Heart right ventricle (tissue), 16 donors: ENCODE data around the gene CABCOCO1. TPM values are rescaled to one million over a fixed set of nuclear protein-coding genes. Genes with fewer than 3 reads are reported as not detected.

Source experiments
- ATAC-seq, 8 donors: fragments of 200-7000 bp; cut with Tn5 transposase; one replicate each; pipeline ENCODE4 v1.9.1; 2020; ENCODE audit warnings: mild to moderate bottlenecking in 8 of 8, moderate library complexity in 8 of 8, moderate number of reproducible peaks in 1 of 8
- DNase-seq, 2 donors: peaks; one replicate each; pipeline ENCODE4 v3.0.0-alpha.2; 2020
- H3K27ac ChIP-seq, 10 donors: fragments of 200-600 bp; sonication (generic) in 2 of 10; one replicate each; pipeline versions ENCODE4 v1.5.0 to v1.8.0; 2020 to 2022; ENCODE audit warnings: mild to moderate bottlenecking in 3 of 10
- H3K27me3 ChIP-seq, 7 donors: fragments of 200-600 bp; one replicate each; pipeline ENCODE4 v1.8.0; 2021 to 2022; ENCODE audit warnings: mild to moderate bottlenecking in 2 of 7
- H3K36me3 ChIP-seq, 9 donors: fragments of 200-600 bp; sonication (generic) in 1 of 9; one replicate each; pipeline versions ENCODE4 v1.5.0 to v1.8.0; 2020 to 2022; ENCODE audit warnings: mild to moderate bottlenecking in 2 of 9
- H3K4me1 ChIP-seq, 9 donors: fragments of 200-600 bp; sonication (generic) in 1 of 9; one replicate each; pipeline versions ENCODE4 v1.5.0 to v1.8.0; 2020 to 2022; ENCODE audit warnings: mild to moderate bottlenecking in 4 of 9
- H3K4me3 ChIP-seq, 10 donors: fragments of 200-600 bp; sonication (generic) in 2 of 10; one replicate each; pipeline versions ENCODE4 v1.5.0 to v1.8.0; 2020 to 2022; ENCODE audit warnings: mild to moderate bottlenecking in 7 of 10, moderate library complexity in 2 of 10
- H3K9me3 ChIP-seq, 11 donors: fragments of 200-600 bp in 10 of 11; sonication (generic) in 2 of 11; one replicate each; pipeline versions ENCODE4 v1.5.0 to v1.8.0; 2013 to 2022; ENCODE audit warnings: mild to moderate bottlenecking in 2 of 11, control low read depth in 1 of 11, moderate library complexity in 1 of 11
- CTCF ChIP-seq, 9 donors: fragments of 200-600 bp; sonication (generic) in 2 of 9; IDR thresholded peaks; one replicate each; pipeline versions ENCODE4 v1.5.0 to v1.8.0; 2021 to 2022; ENCODE audit warnings: antibody characterized with exemption in 9 of 9, mild to moderate bottlenecking in 5 of 9, moderate library complexity in 1 of 9
- WGBS, 2 donors: extraction: QIAGEN DNeasy Blood & Tissue Kit; methylation state at CpG; one replicate each; pipeline ENCODE4 v1.1.7; 2013; ENCODE audit warnings: inconsistent platforms in 1 of 2; 5-methylcytosine and 5-hydroxymethylcytosine counted together
- intact Hi-C, 10 donors: fragments of 100-400 bp; cut with DNase I; formaldehyde crosslinking; loops; one replicate each; pipeline versions ENCODE4 v1.11.1 to v1.14.2; 2022
- polyA plus RNA-seq, 2 donors: library from polyadenylated mRNA; stranded (reverse); fragments of 200-250 nt; gene quantifications; one replicate each; pipeline ENCODE4 v1.2.3, GENCODE V29; 2013
- total RNA-seq, 10 donors: library from RNA; stranded (reverse); fragmentation: NEBNext Ultra II Directional in 3 of 10; extraction: Animal tissue kit (Norgen Biotek cat#: 25700) in 3 of 10; gene quantifications; one replicate each; pipeline versions ENCODE4 v1.2.1 to v1.2.4, GENCODE V29; 2021 to 2023
- donor health status: Arrhythmogenic right ventricular cardiomyopathy.
- donor health status: ischemic (EF 13 %, LVEDD 7.1; RV severe dilation, severe dysfunction).
- donor health status: healthy with polysubstance abuse.
- donor health status: DM: no; HTN: yes; CAD: no.
- donor health status: DM: no; HTN: no; CAD: no.
- donor health status: ischemic (EF 25% LVEDD 6.9; RV normal size, moderate dysfunction).
- donor health status: ischemic (EF 25% LVEDD 5.7; RV mildly dilated, moderate dysfunction).
- donor health status: healthy.
- donor health status: DM: yes; HTN: yes; CAD: no.
- donor health status: Ischemic cardiomyopathy.
- donor health status: ischemic (EF 35%, LVEDD 5.7; RV mildly dilated, moderate dysfunction).
- donor health status: nonischemic (EF 11% LVEDD 7.7; RV severe dilation, severe dysfunction).
- donor health status: DM: yes; HTN: yes; CAD: no.
- donor health status: PGD.
- donor health status: ischemic (EF 29% LVEDD 5.4; RV normal size, mild dysfunction).
- donor health status: nonischemic (EF 23%, LVEDD 6.1; RV moderate dilation, normal function).

The CABCOCO1 gene
- total and polyA plus RNA-seq, 12 donors: 0.03 to 0.15 TPM; not detected in 10

GRCh38 chr10:61617586-61617985 lies 45.1 kb upstream of the CABCOCO1 start:
- Histone ChIP-seq H3K27me3 (peaks cover 0 to 26% (median 0%) of the 10 kb centered on the region in 7 donors), H3K4me1 (peaks cover 0 to 7% (median 0%) of the 10 kb centered on the region in 9 donors), H3K4me3 (no peak overlapping the region), H3K27ac (no peak overlapping the region), H3K9me3 (no peaks in the 10 kb centered on the region), H3K36me3 (no peaks in the 10 kb centered on the region)
- TF ChIP-seq CTCF (IDR thresholded peaks at IDR 0.05): no peak
- intact Hi-C loops: no loop called here
- no peak for ATAC-seq
- DNase-seq: no peak
- WGBS, 2 donors: 90 to 91% methylated on average over 5 of the region's 5 CpGs

GRCh38 chr10:61618388-61618961 lies 44.3 kb upstream of the CABCOCO1 start:
- H3K36me3 ChIP-seq: no peaks in the 10 kb centered on the region
- no peak overlapping the region for H3K4me3 ChIP-seq
- no peak for TF ChIP-seq CTCF (IDR thresholded peaks at IDR 0.05)
- H3K4me1 ChIP-seq: peaks cover 0 to 7% (median 0%) of the 10 kb centered on the region in 9 donors
- ATAC-seq (no peak), DNase-seq (no peak)
- H3K27me3 ChIP-seq: peaks cover 0 to 32% (median 0%) of the 10 kb centered on the region in 7 donors
- intact Hi-C loops: no loop called here
- H3K9me3 ChIP-seq: no peaks in the 10 kb centered on the region
- no peak overlapping the region for H3K27ac ChIP-seq
- WGBS, 2 donors: 79 to 85% methylated on average over 2 of the region's 2 CpGs

GRCh38 chr10:61620506-61620905 lies 42.2 kb upstream of the CABCOCO1 start:
- Histone ChIP-seq H3K36me3 (no peaks in the 10 kb centered on the region), H3K27ac (no peak overlapping the region), H3K27me3 (peaks cover 0 to 32% (median 0%) of the 10 kb centered on the region in 7 donors), H3K4me1 (peaks cover 0 to 7% (median 0%) of the 10 kb centered on the region in 9 donors), H3K9me3 (no peaks in the 10 kb centered on the region), H3K4me3 (no peak overlapping the region)
- intact Hi-C loops: no loop called here
- no peak for ATAC-seq
- no peak for DNase-seq
- TF ChIP-seq CTCF (IDR thresholded peaks at IDR 0.05): no peak

- intact Hi-C loops: no loop called here
- WGBS, 2 donors: 11 to 14% methylated on average over 10 of the region's 10 CpGs
- Histone ChIP-seq H3K4me1 (peaks cover 0 to 7% (median 0%) of the 10 kb centered on the region in 9 donors), H3K27ac (no peak overlapping the region), H3K4me3 (no peak overlapping the region), H3K36me3 (no peaks in the 10 kb centered on the region), H3K9me3 (no peaks in the 10 kb centered on the region), H3K27me3 (peaks cover 0 to 32% (median 0%) of the 10 kb centered on the region in 7 donors)
- no peak for TF ChIP-seq CTCF (IDR thresholded peaks at IDR 0.05)
- ATAC-seq: no peak
- DNase-seq: no peak
Measured at GRCh38 chr10:61621605-61622051, 41.1 kb upstream of the CABCOCO1 start.
